Fibroblast of villous mesenchyme (primary cell): ENCODE data around the gene GLB1L2. TPM values are rescaled to one million over a fixed set of nuclear protein-coding genes. Genes with fewer than 3 reads are reported as not detected.

ENCODE experiments used
- DNase-seq: peaks from one replicate; pipeline ENCODE4 v3.0.0-alpha.2; 2010; ENCODE audit warnings: low read depth
- H3K4me3 ChIP-seq: 2 replicates; pipeline ENCODE4 v1.5.1; 2011; ENCODE audit warnings: low read depth, mild to moderate bottlenecking, low read length
- total RNA-seq: library from RNA; depleted of rRNA; stranded (reverse); fragments of >200 nt; gene quantifications from 2 replicates; pipeline ENCODE4 v1.2.3, GENCODE V29; 2012
- TF ChIP-seq, protein P1 (sequence below): IDR thresholded peaks from 2 replicates; pipeline ENCODE4 v1.5.1; 2012; ENCODE audit warnings: low read depth, mild to moderate bottlenecking, low read length; ENCODE audit not compliant: insufficient read depth

Gene GLB1L2
- total RNA-seq, 1 donor: not detected

DNA sequence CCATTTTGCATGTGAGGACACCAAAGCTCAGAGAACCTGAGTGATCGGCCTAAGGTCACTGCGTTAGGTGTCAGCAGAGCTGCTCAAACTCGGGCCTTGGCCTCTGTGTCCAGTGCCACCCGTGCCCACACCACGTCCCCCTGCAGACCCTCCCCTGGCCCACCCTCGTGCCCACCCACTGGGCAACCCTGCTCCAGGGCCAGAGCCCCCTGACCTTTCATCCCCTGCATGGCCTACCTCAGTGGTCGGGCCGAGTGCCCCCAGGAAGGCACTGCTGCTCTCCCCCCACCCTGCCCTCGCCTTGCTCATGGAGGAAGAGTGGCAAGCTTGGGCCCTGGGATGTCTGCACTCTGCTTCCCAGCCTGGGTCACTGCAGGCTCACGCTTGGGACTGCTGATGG is 62.5 kb downstream of the GLB1L2 start:
- no peak for DNase-seq
- TF ChIP-seq, protein P1, sequence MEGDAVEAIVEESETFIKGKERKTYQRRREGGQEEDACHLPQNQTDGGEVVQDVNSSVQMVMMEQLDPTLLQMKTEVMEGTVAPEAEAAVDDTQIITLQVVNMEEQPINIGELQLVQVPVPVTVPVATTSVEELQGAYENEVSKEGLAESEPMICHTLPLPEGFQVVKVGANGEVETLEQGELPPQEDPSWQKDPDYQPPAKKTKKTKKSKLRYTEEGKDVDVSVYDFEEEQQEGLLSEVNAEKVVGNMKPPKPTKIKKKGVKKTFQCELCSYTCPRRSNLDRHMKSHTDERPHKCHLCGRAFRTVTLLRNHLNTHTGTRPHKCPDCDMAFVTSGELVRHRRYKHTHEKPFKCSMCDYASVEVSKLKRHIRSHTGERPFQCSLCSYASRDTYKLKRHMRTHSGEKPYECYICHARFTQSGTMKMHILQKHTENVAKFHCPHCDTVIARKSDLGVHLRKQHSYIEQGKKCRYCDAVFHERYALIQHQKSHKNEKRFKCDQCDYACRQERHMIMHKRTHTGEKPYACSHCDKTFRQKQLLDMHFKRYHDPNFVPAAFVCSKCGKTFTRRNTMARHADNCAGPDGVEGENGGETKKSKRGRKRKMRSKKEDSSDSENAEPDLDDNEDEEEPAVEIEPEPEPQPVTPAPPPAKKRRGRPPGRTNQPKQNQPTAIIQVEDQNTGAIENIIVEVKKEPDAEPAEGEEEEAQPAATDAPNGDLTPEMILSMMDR: no peak
- no peak overlapping the region for H3K4me3 ChIP-seq

DNA sequence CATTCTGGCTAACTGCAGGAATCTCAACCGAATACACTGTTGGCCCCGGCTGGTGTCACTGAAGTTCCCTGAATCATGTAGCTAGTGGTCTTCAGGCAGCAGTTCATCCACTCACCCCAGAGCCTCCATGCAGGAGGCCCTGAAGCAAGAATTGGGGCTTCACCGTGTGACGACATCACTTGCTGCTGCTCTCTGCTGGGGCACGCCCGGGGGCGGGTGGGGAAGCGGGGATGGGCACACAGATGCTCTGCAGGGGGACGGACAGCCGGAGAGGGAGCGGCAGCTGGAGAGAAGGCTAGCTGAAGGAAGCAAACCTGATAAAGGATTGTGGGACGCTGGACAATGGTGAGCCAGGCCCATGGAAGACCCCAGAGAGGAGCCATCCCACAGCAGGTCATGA is 63.2 kb downstream of the GLB1L2 start:
- DNase-seq: no peak
- TF ChIP-seq, protein P1: no peak
- no peak overlapping the region for H3K4me3 ChIP-seq

DNA sequence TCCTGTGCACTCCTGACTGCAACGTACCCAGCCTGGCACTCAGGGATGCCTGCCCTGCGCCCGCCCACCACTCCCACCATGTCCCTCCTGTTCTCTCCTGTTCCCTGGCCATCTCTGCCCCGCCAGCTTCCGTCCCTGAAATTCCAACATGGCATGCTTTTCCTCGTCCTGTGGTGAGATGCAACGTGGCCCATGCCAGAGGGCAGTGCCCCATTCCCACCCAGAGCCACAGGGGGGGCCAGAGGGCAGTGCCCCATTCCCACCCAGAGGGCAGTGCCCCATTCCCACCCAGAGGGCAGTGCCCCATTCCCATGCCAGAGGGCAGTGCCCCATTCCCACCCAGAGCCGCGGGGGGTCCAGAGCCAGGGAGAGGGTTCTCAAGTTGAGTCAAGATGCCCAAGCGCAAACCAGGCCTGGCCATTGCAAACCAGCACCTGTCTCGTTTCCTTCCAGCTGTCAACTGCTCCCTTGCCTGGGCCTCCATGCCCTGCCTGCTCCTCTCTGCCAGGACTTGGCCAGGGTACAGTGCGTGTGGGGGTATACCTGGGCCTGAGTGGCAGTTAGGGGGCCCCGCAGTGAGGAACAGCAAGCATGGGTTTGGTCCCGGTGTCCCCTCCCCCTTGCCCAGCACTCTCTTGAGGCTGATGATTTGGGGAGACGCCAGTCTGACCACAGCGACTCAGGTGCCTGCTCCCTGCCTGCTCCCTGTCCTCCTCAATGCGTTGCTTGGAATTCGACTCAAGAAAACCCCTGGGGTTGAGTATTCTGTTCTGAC is 65.7 kb downstream of the GLB1L2 start:
- no peak overlapping the region for H3K4me3 ChIP-seq
- no peak for DNase-seq
- TF ChIP-seq, protein P1: no peak

DNA sequence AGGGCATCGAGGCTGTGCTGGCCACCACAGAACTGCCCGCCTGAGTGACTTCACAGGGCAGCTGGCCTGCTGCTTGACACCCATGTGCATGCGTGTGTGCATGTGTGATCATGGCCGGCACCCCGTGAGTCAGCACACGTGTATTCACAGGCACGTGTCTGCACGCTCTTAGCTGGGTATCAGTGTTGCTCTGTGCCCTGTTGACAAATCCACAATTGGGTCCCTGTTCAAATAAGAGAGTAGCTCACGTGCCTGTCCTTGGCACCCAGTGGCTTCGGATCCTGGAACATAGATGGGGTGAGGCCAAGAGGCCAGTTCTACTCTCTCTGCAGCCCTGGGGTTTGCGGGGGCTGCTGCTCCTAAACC is 66.3 kb downstream of the GLB1L2 start:
- TF ChIP-seq, protein P1: no peak
- no peak for DNase-seq
- no peak overlapping the region for H3K4me3 ChIP-seq

DNA sequence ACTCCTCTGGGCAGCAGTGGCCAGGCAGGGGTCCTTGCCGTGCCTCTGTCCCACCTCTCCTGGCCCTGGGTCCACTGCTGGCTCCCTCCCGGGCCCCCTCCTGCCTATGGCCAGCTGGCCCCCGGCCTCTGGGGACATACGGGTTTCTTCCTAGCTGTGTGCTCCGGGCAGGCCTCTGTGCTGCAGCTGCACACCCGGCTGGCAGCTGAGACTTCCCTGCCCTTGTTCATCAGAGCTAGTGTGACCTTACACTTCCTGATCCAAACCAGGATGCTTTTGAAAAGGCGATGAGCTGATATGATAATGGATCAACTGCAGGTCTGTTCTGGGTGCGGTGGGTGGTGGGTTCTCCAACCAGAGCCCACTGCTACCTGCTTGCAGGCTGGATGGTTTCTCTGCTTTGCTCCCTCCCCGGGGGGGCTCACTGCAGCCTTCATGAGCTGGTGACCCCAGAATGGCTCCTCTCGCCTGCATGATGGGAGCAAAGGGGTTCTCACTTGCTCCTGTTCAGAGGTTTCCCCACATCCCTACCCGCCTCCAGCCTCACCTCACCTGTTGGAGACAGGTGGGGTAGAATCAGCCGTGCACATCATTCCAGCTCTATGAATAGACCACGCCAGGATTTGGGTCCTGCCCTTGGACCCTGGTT is 67.0 kb downstream of the GLB1L2 start:
- no peak overlapping the region for H3K4me3 ChIP-seq
- no peak for DNase-seq
- TF ChIP-seq, protein P1: no peak

DNA sequence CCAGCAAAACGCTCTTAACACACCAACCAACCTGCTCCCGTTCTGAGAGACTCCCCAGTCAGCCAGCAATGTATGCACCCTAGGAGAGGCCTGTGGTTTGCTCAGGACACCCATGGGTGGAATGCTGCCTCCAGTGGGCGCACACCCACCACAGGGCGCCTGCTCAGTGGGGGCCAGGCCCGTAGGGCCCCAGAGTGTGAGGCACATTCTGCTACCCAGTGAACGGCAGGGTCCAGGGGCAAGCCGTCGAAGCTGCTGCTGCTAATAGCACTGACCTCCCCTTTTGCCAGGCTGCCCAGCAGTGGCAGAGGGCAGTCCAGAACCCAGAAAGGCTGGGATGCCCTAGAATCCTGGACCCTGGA is 67.5 kb downstream of the GLB1L2 start:
- H3K4me3 ChIP-seq: no peak overlapping the region
- TF ChIP-seq, protein P1: no peak
- no peak for DNase-seq

DNA sequence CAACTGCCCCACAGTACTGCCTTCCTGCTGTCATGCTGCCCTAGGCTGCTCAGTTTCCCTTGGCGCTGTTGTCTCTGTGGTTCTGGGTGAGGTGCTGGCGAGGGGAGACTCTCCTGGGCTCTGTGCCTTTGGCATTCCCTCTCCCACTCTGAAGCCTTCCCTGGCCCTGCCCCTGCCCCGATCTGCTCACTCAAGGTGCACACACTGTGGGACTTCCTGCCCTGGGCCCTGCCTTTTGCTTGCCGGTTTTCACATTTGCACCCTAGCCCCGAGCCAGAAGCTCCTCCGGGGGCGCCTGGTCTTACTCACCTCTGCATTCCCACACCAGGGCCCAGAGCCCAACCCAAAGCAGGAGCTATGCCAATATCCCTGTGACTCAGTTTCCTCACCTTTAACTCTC is 68.2 kb downstream of the GLB1L2 start:
- TF ChIP-seq, protein P1: no peak
- DNase-seq: no peak

More for the DNA sequence above, 68.2 kb downstream of the GLB1L2 start:
- no peak overlapping the region for H3K4me3 ChIP-seq
